ENCODE measurements around the gene ZNF462. TPM values are rescaled to one million over a fixed set of nuclear protein-coding genes. Genes with fewer than 3 reads are reported as not detected.

ZNF462 gene
- total RNA-seq, 8 experiments from 2014 or later, result 0.49 to 85.2 (median 47.8) TPM

DNA sequence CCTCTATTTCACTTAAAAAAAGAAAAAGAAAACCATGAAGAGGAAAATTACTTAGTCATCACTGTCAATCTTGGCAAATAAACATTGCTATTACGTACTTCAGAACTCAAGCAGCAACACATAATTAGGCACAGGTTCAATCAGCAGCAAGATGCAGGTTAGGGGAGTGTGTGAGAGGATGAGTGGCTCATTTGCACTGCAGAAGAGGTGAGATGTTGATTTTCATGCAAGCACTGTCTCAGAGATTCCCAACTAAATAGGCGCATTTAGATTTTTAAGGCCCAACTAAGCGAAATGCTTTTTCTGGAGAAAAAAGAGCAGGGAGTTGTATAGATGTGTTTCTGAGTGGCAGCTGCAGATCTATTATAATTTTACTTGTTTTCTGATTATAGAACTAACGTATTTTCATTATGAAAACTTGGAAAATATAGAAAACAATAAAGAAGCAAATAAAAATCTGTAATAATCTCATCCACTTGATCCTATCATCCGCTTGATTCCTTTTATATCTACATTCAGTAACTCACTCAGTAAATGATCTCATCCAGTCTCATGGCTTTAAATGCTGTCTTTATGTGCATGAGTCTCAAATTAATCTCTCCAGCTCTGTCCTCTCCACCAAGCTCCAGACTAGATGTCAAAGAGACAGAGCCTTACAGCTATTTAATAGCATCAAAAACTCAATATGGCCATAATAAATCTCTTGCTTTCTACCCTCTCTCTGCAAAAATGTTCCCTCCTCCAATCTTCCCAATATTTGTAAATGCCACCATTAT is 162.5 kb downstream of the ZNF462 start:
- Histone ChIP-seq H3K27ac (no peak overlapping the region), H3K4me3 (no peak overlapping the region), H3K4me1 (replicated peaks in 1 of 2) (peaks cover 9 to 13% of the 10 kb centered on the region in 2 donors)
- WGBS, 10 experiments, result 50 to 89% (median 80%) methylated on average over 1 to 5 of the region's 5 CpGs; no CpG with 5 or more reads in 3 of the 10 experiments
- in situ Hi-C loops (cut with MboI; ENCODE audit: low pct_unique_long_range_greater_than_20kb in 2 of 9, low sequenced_read_pairs in 9 of 9, unreplicated experiment in 9 of 9), result no loop called here
- peak in 5 of 8 experiments; percentile 85 to 99 (median 96) for ATAC-seq (replicated peaks in 6 of 8)

DNA sequence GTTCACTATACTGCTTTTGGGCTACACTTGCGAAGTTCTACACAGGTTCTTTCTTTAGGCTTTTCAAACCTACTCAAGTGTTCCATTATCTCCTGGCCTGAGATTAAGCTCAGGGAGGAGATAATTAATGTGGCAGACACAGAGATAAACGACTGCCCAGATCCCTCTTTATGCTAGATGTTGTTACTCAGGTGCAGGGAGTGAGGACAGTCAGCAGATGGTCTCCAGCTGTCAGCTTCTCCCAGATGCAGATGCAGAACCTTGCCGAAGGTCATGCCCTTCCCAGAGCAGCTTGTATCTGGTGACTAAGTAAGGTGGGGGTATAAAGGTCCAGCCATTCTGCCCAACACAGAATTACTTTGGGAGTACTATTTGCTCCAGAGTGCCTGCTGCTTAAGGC is 166.2 kb downstream of the ZNF462 start:
- no peak overlapping the region for H3K27ac ChIP-seq
- in situ Hi-C loops (cut with MboI; ENCODE audit: low pct_unique_long_range_greater_than_20kb in 2 of 9, low sequenced_read_pairs in 9 of 9, unreplicated experiment in 9 of 9), result no loop called here
- no peak overlapping the region for H3K4me3 ChIP-seq
- 0 to 93% (median 61%) methylated on average over 1 to 3 of the region's 3 CpGs; no CpG with 5 or more reads in 2 of the 10 experiments for WGBS, 10 experiments
- peaks cover 9 to 13% of the 10 kb centered on the region in 2 donors for H3K4me1 ChIP-seq (replicated peaks in 1 of 2)
- no peak for ATAC-seq (replicated peaks in 6 of 8)

DNA sequence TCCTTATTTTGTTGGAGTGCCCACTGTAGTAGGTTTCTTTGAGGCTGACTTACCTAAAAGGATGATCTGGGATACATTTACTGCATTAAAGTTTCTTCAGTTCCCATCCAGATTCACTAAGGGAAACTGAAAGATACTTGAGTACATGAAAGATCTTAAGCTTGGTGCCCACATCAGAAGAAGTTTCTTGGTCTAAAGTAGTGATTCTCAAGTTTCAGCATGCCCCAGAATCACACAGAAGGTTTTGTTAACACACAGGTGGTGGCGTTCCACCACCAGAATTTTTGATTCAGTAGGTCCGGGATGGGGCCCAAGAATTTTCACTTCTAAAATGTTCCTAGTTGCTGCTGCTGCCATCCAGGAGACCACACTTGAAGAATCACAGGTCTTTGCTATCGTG is 171.0 kb downstream of the ZNF462 start:
- H3K27ac ChIP-seq, result no peak overlapping the region
- H3K4me1 ChIP-seq (replicated peaks in 1 of 2), result peaks cover 2 to 8% of the 10 kb centered on the region in 2 donors
- 22 to 100% (median 80%) methylated on average over 1 to 3 of the region's 3 CpGs; no CpG with 5 or more reads in 2 of the 10 experiments for WGBS, 10 experiments
- ATAC-seq (replicated peaks in 6 of 8), result no peak
- in situ Hi-C loops (cut with MboI; ENCODE audit: low pct_unique_long_range_greater_than_20kb in 2 of 9, low sequenced_read_pairs in 9 of 9, unreplicated experiment in 9 of 9), result no loop called here
- H3K4me3 ChIP-seq, result no peak overlapping the region

DNA sequence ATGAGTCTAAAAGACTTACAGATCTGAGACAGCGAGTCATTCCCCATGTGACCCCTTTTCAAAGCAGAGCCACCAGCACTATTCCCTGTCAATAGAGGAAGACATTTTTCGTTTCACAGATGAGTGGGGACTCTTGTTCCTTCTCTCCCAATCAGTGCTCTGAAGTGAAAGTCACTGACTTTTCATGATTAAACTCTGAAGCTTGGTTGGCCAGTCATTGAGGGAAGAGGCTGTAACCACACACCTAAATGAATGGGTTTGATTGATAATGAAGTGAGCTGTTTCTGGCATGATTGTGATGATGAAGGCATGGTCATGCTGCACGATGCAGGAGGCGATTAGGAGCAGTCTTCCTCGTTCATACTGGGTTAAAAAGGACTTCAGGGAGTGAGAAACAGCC is 171.9 kb downstream of the ZNF462 start:
- no peak for ATAC-seq (replicated peaks in 6 of 8)
- Histone ChIP-seq H3K27ac (no peak overlapping the region), H3K4me1 (replicated peaks in 1 of 2) (peaks cover 9 to 10% of the 10 kb centered on the region in 2 donors), H3K4me3 (no peak overlapping the region)
- in situ Hi-C loops (cut with MboI; ENCODE audit: low pct_unique_long_range_greater_than_20kb in 2 of 9, low sequenced_read_pairs in 9 of 9, unreplicated experiment in 9 of 9), result no loop called here
- 0 to 100% (median 57%) methylated on average over 1 to 5 of the region's 5 CpGs; no CpG with 5 or more reads in 1 of the 10 experiments for WGBS, 10 experiments

DNA sequence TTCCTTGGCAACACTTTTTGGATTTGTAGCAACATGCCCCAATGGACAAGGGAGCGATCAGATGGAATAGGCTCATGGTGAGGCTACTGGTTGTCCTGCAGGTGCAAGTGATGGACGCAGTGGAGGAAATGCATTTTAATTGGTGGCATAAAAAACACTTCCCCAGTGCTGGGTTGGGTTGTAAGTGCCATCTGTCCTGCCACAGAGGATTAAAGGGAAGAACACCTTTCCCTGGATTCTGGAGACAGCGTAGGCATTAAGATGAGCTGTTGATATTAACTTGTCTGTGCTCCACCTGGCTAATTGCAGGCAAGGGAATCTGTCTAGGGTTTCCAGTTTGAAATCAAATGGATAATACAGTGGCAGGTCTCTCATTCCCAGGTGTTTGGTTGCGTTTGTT is 173.4 kb downstream of the ZNF462 start:
- WGBS, 10 experiments, result 33 to 100% (median 94%) methylated on average over 1 to 4 of the region's 4 CpGs; no CpG with 5 or more reads in 2 of the 10 experiments
- no peak overlapping the region for H3K4me3 ChIP-seq
- in situ Hi-C loops (cut with MboI; ENCODE audit: low pct_unique_long_range_greater_than_20kb in 2 of 9, low sequenced_read_pairs in 9 of 9, unreplicated experiment in 9 of 9), result no loop called here
- ATAC-seq (replicated peaks in 6 of 8), result no peak
- peaks cover 11 to 15% of the 10 kb centered on the region in 2 donors for H3K4me1 ChIP-seq (replicated peaks in 1 of 2)
- no peak overlapping the region for H3K27ac ChIP-seq

DNA sequence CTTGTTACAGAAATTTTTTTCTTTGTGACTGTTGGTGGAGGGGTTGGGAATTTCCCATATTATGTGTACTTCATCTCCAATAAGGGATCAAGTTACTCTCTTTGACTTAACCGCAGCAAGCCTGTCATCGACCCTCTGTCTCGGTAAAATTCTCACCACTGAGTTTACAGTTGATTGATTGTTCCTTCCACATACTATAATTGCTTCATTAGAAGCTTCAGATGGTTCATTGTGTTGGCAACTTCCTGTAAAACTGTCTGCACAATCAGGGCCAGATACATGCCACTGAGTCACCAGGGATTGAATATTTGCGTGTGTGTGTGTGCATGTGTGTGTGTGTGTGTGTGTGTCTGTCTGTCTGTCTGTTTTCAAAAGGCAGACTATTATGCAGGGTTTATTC is 176.6 kb downstream of the ZNF462 start:
- H3K4me3 ChIP-seq, result no peak overlapping the region
- in situ Hi-C loops (cut with MboI; ENCODE audit: low pct_unique_long_range_greater_than_20kb in 2 of 9, low sequenced_read_pairs in 9 of 9, unreplicated experiment in 9 of 9), result no loop called here
- 0 to 40% (median 17%) methylated on average over 1 to 4 of the region's 4 CpGs; no CpG with 5 or more reads in 3 of the 10 experiments for WGBS, 10 experiments
- peak overlapping the region in 1 of 2 donors; percentile 3 for H3K27ac ChIP-seq
- peaks cover 11 to 15% of the 10 kb centered on the region in 2 donors for H3K4me1 ChIP-seq (replicated peaks in 1 of 2)
- ATAC-seq (replicated peaks in 6 of 8), result peak in 7 of 8 experiments; percentile 17 to 82 (median 57)

DNA sequence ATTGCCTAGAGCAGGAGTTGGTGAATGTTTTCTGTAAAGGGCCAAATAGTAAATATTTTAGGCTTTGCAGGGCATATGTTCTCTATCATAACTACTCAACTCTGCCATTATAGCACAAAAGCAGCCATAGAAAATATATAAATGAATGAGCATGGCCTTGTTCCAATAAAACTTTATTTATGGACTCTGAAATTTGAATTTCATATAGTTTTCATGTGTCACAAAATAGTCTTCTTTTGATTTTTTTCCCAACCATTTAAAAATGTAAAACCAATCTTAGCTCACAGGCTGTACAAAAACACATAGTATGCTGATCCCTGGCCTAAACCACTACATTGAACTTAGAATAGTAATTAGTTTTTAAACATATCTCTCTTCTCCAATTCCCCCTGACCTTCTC is 179.6 kb downstream of the ZNF462 start:
- in situ Hi-C loops (cut with MboI; ENCODE audit: low pct_unique_long_range_greater_than_20kb in 2 of 9, low sequenced_read_pairs in 9 of 9, unreplicated experiment in 9 of 9), result no loop called here
- ATAC-seq (replicated peaks in 6 of 8), result no peak
- Histone ChIP-seq H3K27ac (no peak overlapping the region), H3K4me1 (replicated peaks in 1 of 2) (peaks cover 11 to 15% of the 10 kb centered on the region in 2 donors), H3K4me3 (no peak overlapping the region)

DNA sequence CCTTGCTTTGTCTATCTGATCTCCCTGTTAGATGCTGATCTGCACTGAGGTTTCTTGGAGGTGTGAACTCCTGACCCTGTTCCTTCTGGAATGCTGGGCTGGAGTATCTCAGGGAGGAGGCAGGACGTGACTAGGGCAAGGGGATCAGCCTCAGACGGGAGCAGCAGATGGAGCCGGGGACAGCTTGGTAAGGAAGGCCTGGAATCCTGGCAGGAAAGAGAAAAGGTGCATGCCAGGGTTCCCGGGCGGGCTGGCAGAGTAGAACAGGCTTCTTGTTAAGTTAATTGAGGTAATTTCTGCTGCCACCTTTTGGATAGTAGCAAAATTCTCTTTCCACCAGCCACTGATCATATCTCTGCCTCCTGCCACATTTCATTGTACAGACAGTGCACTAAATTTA is 180.9 kb downstream of the ZNF462 start:
- Histone ChIP-seq H3K4me1 (replicated peaks in 1 of 2) (peaks cover 10 to 14% of the 10 kb centered on the region in 2 donors), H3K27ac (no peak overlapping the region), H3K4me3 (no peak overlapping the region)
- WGBS, 10 experiments, result 0 to 95% (median 27%) methylated on average over 1 to 5 of the region's 5 CpGs; no CpG with 5 or more reads in 5 of the 10 experiments
- in situ Hi-C loops (cut with MboI; ENCODE audit: low pct_unique_long_range_greater_than_20kb in 2 of 9, low sequenced_read_pairs in 9 of 9, unreplicated experiment in 9 of 9), result no loop called here
- ATAC-seq (replicated peaks in 6 of 8), result no peak

DNA sequence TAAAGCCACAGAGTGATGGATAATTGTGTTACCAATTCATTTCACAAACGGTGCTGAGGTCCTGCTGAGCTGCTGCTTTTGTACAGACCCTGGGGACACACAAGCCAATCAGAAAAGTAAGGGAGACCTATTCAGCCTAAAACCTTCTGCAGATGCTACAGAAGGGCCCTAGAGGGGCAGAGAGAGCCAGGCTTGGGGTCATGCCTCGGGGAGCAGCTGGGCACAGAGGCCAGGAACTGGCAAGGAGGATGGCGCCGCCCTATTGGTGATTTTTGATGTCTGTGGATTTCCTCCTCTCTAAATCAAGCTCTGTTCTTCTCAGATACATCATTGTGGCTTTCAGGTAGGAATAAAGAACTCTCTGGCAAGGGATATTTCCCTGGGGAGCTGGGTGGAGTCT is 181.9 kb downstream of the ZNF462 start:
- in situ Hi-C loops (cut with MboI; ENCODE audit: low pct_unique_long_range_greater_than_20kb in 2 of 9, low sequenced_read_pairs in 9 of 9, unreplicated experiment in 9 of 9), result no loop called here
- Histone ChIP-seq H3K27ac (no peak overlapping the region), H3K4me3 (no peak overlapping the region), H3K4me1 (replicated peaks in 1 of 2) (peaks cover 2 to 6% of the 10 kb centered on the region in 2 donors)
- whole genome bisulfite sequencing, 10 experiments, result 25 to 100% (median 62%) methylated on average over 1 to 4 of the region's 4 CpGs; no CpG with 5 or more reads in 4 of the 10 experiments
- ATAC-seq (replicated peaks in 6 of 8), result no peak

DNA sequence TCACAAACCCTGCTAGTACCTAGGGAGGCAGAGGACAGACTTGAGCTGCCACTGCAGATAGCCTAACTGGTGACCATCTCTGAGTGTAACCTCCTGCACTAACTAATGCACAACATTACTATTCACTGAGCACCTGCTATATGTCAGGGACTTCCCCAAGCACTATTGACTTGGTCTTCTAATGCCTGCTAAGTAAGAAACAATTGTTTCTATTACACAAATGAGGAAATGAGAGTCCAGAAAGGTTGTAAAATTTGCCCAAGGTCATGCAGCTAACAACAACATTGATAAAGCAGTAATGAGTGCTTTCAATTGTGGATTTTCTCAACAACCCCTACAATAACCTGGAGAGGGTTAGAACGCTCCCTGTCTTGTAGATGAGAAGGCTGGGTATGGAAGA is 183.7 kb downstream of the ZNF462 start:
- no peak for ATAC-seq (replicated peaks in 6 of 8)
- Histone ChIP-seq H3K27ac (no peak overlapping the region), H3K4me1 (replicated peaks in 1 of 2) (peaks cover 0 to 3% of the 10 kb centered on the region in 2 donors), H3K4me3 (no peak overlapping the region)
- in situ Hi-C loops (cut with MboI; ENCODE audit: low pct_unique_long_range_greater_than_20kb in 2 of 9, low sequenced_read_pairs in 9 of 9, unreplicated experiment in 9 of 9), result no loop called here
- 14 to 100% (median 71%) methylated on average over 1 of the region's 1 CpG; no CpG with 5 or more reads in 5 of the 10 experiments for WGBS, 10 experiments

DNA sequence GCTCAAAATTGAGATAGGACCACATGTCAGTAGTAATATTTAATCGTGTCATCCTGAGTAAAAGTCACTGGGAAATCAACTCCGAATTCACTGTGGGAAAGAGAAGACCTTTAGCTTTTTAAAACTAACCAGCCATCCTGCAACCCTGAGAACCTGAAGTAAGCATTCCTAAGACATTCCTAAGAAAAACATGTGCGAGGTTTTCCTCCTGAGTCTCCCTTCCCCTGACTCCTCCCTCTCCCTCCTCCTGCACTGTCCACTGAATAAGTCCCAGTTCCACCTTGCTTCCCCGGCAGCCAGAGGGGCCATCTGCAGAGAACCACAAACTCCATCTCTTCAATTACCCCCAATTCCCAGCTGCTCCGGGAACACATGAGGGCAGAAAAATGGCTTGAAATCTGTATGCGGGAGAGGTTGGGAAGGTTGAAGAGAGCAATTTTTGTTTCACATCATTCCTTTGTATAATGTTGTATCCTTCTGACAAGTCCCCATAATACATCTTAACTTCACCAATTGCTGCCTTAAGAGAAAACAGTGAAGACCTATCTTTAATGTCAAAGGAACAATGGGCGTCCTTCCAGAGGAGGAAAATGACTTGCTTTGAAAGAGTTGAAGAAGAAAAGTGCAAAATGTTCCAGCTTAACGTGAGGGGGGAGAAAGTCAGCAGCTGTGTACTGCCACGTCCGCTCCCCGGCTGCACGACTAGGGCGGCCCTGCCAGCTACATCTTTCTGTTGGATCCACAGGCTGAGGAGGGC is 186.3 kb downstream of the ZNF462 start:
- ATAC-seq (replicated peaks in 6 of 8), result peak in 1 of 8 experiments; percentile 60
- WGBS, 10 experiments, result 21 to 60% (median 51%) methylated on average over 3 to 10 of the region's 13 CpGs; no CpG with 5 or more reads in 1 of the 10 experiments
- Histone ChIP-seq H3K4me3 (no peak overlapping the region), H3K4me1 (replicated peaks in 1 of 2) (peaks cover 0 to 3% of the 10 kb centered on the region in 2 donors), H3K27ac (no peak overlapping the region)
- in situ Hi-C loops (cut with MboI; ENCODE audit: low pct_unique_long_range_greater_than_20kb in 2 of 9, low sequenced_read_pairs in 9 of 9, unreplicated experiment in 9 of 9), result no loop called here

DNA sequence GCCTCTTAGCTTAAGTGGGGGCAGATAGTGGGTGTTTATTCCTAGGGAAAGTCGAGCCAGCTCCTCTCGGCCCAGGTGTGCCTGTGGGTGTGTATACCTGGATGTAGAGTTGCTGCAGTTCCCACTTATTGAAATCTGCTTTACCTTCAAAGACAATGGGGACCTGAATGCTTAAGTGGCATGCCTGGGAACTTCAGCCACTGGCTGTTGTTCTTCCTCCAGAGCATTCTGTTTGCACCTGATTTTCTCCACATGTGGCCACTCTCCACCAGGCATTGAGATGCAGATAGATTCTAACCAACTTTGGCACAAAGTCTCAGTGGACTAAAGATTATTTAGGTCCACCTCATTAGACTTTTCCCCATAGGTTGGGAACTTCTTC is 186.8 kb downstream of the ZNF462 start:
- Histone ChIP-seq H3K4me3 (no peak overlapping the region), H3K4me1 (replicated peaks in 1 of 2) (peaks cover 0 to 3% of the 10 kb centered on the region in 2 donors), H3K27ac (no peak overlapping the region)
- in situ Hi-C loops (cut with MboI; ENCODE audit: low pct_unique_long_range_greater_than_20kb in 2 of 9, low sequenced_read_pairs in 9 of 9, unreplicated experiment in 9 of 9), result no loop called here
- ATAC-seq (replicated peaks in 6 of 8), result no peak
- WGBS, 10 experiments, result 20 to 40% methylated on average over 1 of the region's 2 CpGs; no CpG with 5 or more reads in 8 of the 10 experiments

DNA sequence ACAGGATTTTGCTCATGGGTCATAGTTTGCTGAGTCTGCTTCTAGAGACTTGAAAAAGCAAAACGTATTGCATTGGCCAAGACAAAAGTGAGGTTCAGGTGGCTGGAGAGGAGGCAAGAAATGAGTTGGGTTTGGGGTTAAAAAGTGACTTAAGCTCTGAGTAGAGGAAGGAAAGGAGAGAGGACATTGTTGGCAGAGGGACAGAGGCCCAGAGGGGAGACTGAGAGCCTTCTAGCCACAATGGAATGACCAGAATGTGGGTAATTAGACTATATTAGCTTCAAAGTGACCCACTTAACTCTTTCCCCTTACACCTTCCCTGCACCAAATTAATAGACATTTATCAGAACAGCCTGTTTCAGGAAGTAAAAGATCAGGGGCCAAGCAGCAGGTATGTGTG is 188.4 kb downstream of the ZNF462 start:
- no peak overlapping the region for H3K4me3 ChIP-seq
- in situ Hi-C loops (cut with MboI; ENCODE audit: low pct_unique_long_range_greater_than_20kb in 2 of 9, low sequenced_read_pairs in 9 of 9, unreplicated experiment in 9 of 9), result no loop called here
- 0 to 86% (median 73%) methylated on average over 1 of the region's 1 CpG; no CpG with 5 or more reads in 3 of the 10 experiments for WGBS, 10 experiments
- no peak overlapping the region for H3K27ac ChIP-seq
- peaks cover 0 to 3% of the 10 kb centered on the region in 2 donors for H3K4me1 ChIP-seq (replicated peaks in 1 of 2)
- ATAC-seq (replicated peaks in 6 of 8), result no peak
